ENCODE data around the gene KCP.

The KCP gene

DNA sequence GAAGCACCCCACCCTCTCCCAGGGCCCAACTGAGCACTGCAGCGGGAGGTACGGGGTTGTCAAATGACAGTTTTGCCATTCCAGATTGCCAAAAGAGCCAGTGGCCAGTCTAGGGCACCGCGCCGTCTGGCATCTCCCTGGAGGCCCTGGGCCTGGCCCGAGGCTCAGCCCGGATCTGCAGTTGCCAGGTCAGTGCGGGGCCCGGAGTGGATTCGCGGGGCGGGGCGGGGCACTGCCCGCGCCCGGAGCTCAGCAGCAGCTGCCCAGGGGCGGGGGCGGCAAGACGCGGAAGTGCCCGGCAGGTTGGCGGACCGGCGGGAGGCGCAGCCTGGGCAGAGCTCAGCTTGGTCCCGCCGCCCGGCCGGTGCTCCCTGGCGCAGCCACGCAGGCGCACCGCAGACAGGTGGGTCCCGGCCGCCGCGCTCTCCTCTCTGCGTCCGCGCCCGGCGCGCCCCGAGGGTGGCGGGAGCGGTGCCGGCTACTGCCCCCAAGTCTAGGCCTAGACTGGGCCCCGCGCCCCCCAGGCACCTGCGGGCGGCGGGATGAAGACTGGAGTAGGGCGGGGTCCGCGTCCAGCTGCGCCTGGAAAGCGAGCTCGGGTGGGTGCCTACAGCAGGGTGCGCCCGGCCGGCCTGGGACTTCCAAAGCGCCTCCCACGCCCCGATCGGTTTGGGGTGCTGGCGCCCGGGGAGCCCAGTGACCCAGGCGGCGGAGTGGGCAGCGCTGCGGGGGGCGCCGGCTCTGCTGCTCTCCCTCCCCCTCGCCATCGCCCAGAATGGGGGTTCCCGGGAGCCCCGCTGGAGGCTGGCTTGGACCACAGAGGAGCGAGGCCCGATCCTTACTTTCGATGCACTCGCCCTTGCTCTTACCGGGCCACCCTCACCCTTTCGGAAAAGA is 27.4 kb upstream of the KCP start, which contains the start of gene IRF5:
IRF5 (plus strand) TSS at position 281 of the 897 bp plus-strand sequence. CDS start 4,155 bp downstream, outside the sequence.
- Histone ChIP-seq H3K4me3 (peak within 1 kb of the TSS; percentile 83), H3K27ac (peak within 1 kb of the TSS in 1 of 2 donors; percentile 79)
- no peak for DNase-seq (ENCODE audit: low spot score)
- TF ChIP-seq CTCF (IDR thresholded peaks at IDR 0.05), result no peak

DNA sequence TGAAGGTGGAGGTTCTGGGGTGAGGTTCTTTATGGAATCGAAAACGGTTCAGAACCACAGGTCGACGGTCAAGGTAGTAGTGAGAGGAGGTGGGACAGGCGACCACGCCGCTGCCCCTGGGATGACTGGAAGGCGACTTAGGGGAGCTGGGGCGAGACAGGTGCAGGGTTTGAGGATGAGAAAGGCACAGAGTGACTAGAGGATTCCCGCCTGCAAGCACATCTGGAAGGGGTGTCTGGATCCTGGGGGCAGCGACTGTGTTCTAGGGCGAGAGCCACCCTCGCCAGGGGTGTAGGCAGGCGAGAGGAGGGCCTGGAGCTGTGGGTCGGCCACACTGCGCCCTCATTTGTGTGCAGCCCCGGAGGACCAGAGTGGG is 26.8 kb upstream of the KCP start:
- no peak for TF ChIP-seq CTCF (IDR thresholded peaks at IDR 0.05)
- Histone ChIP-seq H3K27ac (peak overlapping the region in 1 of 2 donors; percentile 50), H3K4me3 (peak overlapping the region; percentile 83)
- no peak for DNase-seq (ENCODE audit: low spot score)

GRCh38 chr7:128936798-128937197 is 26.3 kb upstream of the KCP start:
- TF ChIP-seq CTCF (IDR thresholded peaks at IDR 0.05), result no peak
- no peak for DNase-seq (ENCODE audit: low spot score)
- no peak overlapping the region for H3K27ac ChIP-seq
- H3K4me3 ChIP-seq, result no peak overlapping the region

- Histone ChIP-seq H3K27ac (peak overlapping the region in 1 of 2 donors; percentile 43), H3K4me3 (no peak overlapping the region)
- no peak for DNase-seq (ENCODE audit: low spot score)
- TF ChIP-seq CTCF (IDR thresholded peaks at IDR 0.05), result no peak
Observed at GRCh38 chr7:128935342-128935730, 24.8 kb upstream of the KCP start.

- Histone ChIP-seq H3K4me3 (no peak overlapping the region), H3K27ac (peak overlapping the region in 1 of 2 donors; percentile 43)
- TF ChIP-seq CTCF (IDR thresholded peaks at IDR 0.05), result no peak
- DNase-seq (ENCODE audit: low spot score), result no peak
Observed at GRCh38 chr7:128934361-128935341, 24.1 kb upstream of the KCP start.

- H3K4me3 ChIP-seq, result no peak overlapping the region
- no peak for DNase-seq (ENCODE audit: low spot score)
- H3K27ac ChIP-seq, result peak overlapping the region in 1 of 2 donors; percentile 10
- TF ChIP-seq CTCF (IDR thresholded peaks at IDR 0.05), result no peak
Observed at GRCh38 chr7:128933180-128933891, 22.8 kb upstream of the KCP start.

Measured in coronary artery (tissue), 2 donors.